K562 (cell line): ENCODE data around the gene KAT5. TPM values are rescaled to one million over a fixed set of nuclear protein-coding genes. Genes with fewer than 3 reads are reported as not detected.

Source experiments
- BRCA1 ChIP-seq, 2 experiments: fragments of 450-650 bp in 1 of 2; sonication (generic) in 1 of 2; formaldehyde crosslinking in 1 of 2; IDR thresholded peaks; 2 replicates each; pipeline versions ENCODE4 v1.5.0 to v1.6.1; 2017 to 2020; ENCODE audit warnings: mild to moderate bottlenecking in 1 of 2, missing genetic modification reagents in 1 of 2
- CHD1 ChIP-seq: fragments of 200-600 bp; sonication (generic); IDR thresholded peaks from one replicate; pipeline ENCODE4 v1.6.1; 2012; ENCODE audit warnings: mild to moderate bottlenecking, moderate library complexity, low read length, inconsistent platforms
- FOXA1 ChIP-seq: fragments of 450-650 bp; IDR thresholded peaks from 2 replicates; pipeline ENCODE4 v1.6.1; 2016; ENCODE audit warnings: mild to moderate bottlenecking, borderline replicate concordance
- FOXK2 ChIP-seq, 2 experiments: fragments of 450-650 bp; IDR thresholded peaks in 1 of 2; conservative IDR thresholded peaks in 1 of 2; 2 replicates each; pipeline ENCODE4 v1.6.1; 2016; ENCODE audit warnings: low read depth in 2 of 2, mild to moderate bottlenecking in 1 of 2
- HMG20B ChIP-seq: fragments of 250-450 bp; sonication (Bioruptor Pico); IDR thresholded peaks from 2 replicates; pipeline ENCODE4 v1.5.0; 2021; ENCODE audit warnings: mild to moderate bottlenecking
- IFI16 ChIP-seq: fragments of 250-450 bp; sonication (Bioruptor Pico); IDR thresholded peaks from 2 replicates; pipeline ENCODE4 v2.1.2; 2022; ENCODE audit warnings: mild to moderate bottlenecking, inconsistent platforms
- KDM1A ChIP-seq, 2 experiments: fragments of 450-650 bp; IDR thresholded peaks; 2 replicates each; pipeline ENCODE4 v1.6.1; 2016; ENCODE audit warnings: mild to moderate bottlenecking in 2 of 2
- MIER1 ChIP-seq: fragments of 450-650 bp; IDR thresholded peaks from 2 replicates; pipeline ENCODE4 v1.6.1; 2016; ENCODE audit warnings: antibody characterized with exemption, mild to moderate bottlenecking, low read depth
- MTF1 ChIP-seq: fragments of 250-450 bp; sonication (Bioruptor Pico); IDR thresholded peaks from 2 replicates; pipeline ENCODE4 v1.9.0; 2021; ENCODE audit warnings: moderate library complexity, mild to moderate bottlenecking, inconsistent platforms, borderline replicate concordance
- MYBL2 ChIP-seq, 2 experiments: fragments of 450-650 bp in 1 of 2; sonication (generic) in 1 of 2; formaldehyde crosslinking in 1 of 2; IDR thresholded peaks; 2 replicates each; pipeline versions ENCODE4 v1.6.1 to v1.8.1; 2017 to 2022; ENCODE audit warnings: borderline replicate concordance in 1 of 2, inconsistent platforms in 1 of 2, low read depth in 1 of 2, mild to moderate bottlenecking in 1 of 2, missing genetic modification reagents in 1 of 2, moderate library complexity in 1 of 2
- PRPF4 ChIP-seq: fragments of 200-400 bp; formaldehyde crosslinking; IDR thresholded peaks from one replicate; pipeline ENCODE4 v1.6.1; 2017; ENCODE audit warnings: low read length, low read depth, mild to moderate bottlenecking; ENCODE audit not compliant: insufficient read depth, poor library complexity, severe bottlenecking
- PTRF ChIP-seq: fragments of 450-650 bp; IDR thresholded peaks from 2 replicates; pipeline ENCODE4 v1.6.1; 2016; ENCODE audit warnings: mild to moderate bottlenecking, missing genetic modification characterization, missing compliant biosample characterization
- RAD21 ChIP-seq, 2 experiments: fragments of 250-450 bp in 1 of 2; fragments of 450-650 bp in 1 of 2; sonication (Bioruptor Pico) in 1 of 2; formaldehyde crosslinking in 1 of 2; IDR thresholded peaks in 1 of 2; conservative IDR thresholded peaks in 1 of 2; 2 replicates each; pipeline versions ENCODE4 v1.4.0 to v1.8.0; 2020 to 2022; ENCODE audit warnings: mild to moderate bottlenecking in 2 of 2, moderate library complexity in 1 of 2
- SRSF1 ChIP-seq: fragments of 200-400 bp; formaldehyde crosslinking; IDR thresholded peaks from 2 replicates; pipeline ENCODE4 v1.6.1; 2017; ENCODE audit warnings: mild to moderate bottlenecking, low read depth, low read length, moderate library complexity
- TCF7L2 ChIP-seq: fragments of 150-350 bp; IDR thresholded peaks from 2 replicates; pipeline ENCODE4 v1.6.1; 2016; ENCODE audit warnings: low read depth, mild to moderate bottlenecking, low read length, moderate library complexity
- TGIF2 ChIP-seq: sonication (generic); formaldehyde crosslinking; IDR thresholded peaks from 2 replicates; pipeline ENCODE4 v1.8.1; 2022; ENCODE audit warnings: mild to moderate bottlenecking, missing genetic modification reagents, moderate library complexity
- TSC22D4 ChIP-seq: fragments of 450-650 bp; IDR thresholded peaks from 2 replicates; pipeline ENCODE4 v1.6.1; 2016; ENCODE audit warnings: missing genetic modification characterization, missing biosample characterization, control low read depth
- polyA plus RNA-seq, 8 experiments: library from polyadenylated mRNA; depleted of rRNA in 4 of 8; stranded (reverse) in 5 of 8; unstranded in 3 of 8; fragments of >200 nt; fragmentation: Nextera tagmentation in 2 of 8; fragmentation: Illumina TruSeq in 1 of 8; extraction: Ambion mirVana in 2 of 8; extraction: Trizol in 1 of 8; gene quantifications; 2 replicates each; pipeline versions ENCODE4 v1.2.1 to v1.2.3, GENCODE V29; 2011 to 2014; ENCODE audit warnings: inconsistent platforms in 1 of 8, missing spikeins in 1 of 8
- total RNA-seq, 7 experiments: library from RNA; depleted of rRNA in 6 of 7; stranded (reverse); fragments of >200 nt in 6 of 7; fragmentation: Illumina TruSeq in 2 of 7; extraction: Trizol in 2 of 7; gene quantifications; 2 replicates each; pipeline versions ENCODE4 v1.2.1 to v1.2.3, GENCODE V29; 2011 to 2021; ENCODE audit warnings: low replicate concordance in 1 of 7
- TF ChIP-seq, protein P1 (sequence below): fragments of 450-650 bp; formaldehyde crosslinking; IDR thresholded peaks from 2 replicates; pipeline ENCODE4 v1.4.0; 2022; ENCODE audit warnings: missing genetic modification characterization
- TF ChIP-seq, protein P2 (sequence below), 3 experiments: fragments of 200-800 bp in 1 of 3; sonication (Bioruptor generic) in 1 of 3; sonication (generic) in 1 of 3; formaldehyde crosslinking in 1 of 3; IDR thresholded peaks; 2 replicates each; pipeline versions ENCODE4 v1.6.1 to v1.8.0; 2016 to 2022; ENCODE audit warnings: mild to moderate bottlenecking in 2 of 3, missing compliant biosample characterization in 2 of 3, missing genetic modification characterization in 2 of 3, missing genetic modification reagents in 1 of 3
- TF ChIP-seq, protein P3 (sequence below): IDR thresholded peaks from 2 replicates; pipeline ENCODE4 v1.6.1; 2012; ENCODE audit warnings: low read depth, low read length, improper control_type of control experiment, borderline replicate concordance
- TF ChIP-seq, protein P4 (sequence below): fragments of 250-450 bp; sonication (Bioruptor Pico); IDR thresholded peaks from 2 replicates; pipeline ENCODE4 v1.5.0; 2021

Gene KAT5
- total and polyA plus RNA-seq, 9 of the 15 experiments (the other 6 are each of a cell fraction or from before 2014, with no cell fraction given) = 3.6 to 76.8 (median 52.7) TPM

DNA sequence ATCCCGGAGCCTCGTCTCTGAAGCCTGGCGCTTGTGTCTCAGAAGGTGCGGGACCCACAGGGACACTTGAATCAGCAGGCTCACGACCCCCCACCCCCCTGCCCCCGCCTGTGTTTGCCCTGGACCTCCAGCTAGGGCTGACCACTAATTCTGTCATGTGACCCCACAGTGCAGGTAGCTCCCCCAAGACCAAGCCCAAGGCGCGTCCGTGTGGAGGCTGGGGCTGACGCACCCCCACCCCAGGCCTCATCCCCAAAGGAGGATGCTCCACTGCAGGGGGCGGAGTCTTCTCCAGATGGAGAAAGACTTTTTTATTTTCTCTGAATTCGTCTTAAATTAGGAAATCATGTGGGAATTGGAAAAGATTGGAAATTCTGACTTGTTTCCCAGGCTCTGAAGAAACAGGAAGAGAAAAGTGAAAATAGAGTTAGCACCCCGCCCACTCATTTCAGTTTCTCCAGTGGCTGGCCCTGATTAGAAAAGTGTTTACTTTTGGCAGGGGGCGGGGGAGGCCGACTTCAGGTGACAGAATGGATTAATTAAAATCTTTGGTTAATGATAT lies 48.3 kb upstream of the KAT5 start (continued):
- TF ChIP-seq, protein P1, sequence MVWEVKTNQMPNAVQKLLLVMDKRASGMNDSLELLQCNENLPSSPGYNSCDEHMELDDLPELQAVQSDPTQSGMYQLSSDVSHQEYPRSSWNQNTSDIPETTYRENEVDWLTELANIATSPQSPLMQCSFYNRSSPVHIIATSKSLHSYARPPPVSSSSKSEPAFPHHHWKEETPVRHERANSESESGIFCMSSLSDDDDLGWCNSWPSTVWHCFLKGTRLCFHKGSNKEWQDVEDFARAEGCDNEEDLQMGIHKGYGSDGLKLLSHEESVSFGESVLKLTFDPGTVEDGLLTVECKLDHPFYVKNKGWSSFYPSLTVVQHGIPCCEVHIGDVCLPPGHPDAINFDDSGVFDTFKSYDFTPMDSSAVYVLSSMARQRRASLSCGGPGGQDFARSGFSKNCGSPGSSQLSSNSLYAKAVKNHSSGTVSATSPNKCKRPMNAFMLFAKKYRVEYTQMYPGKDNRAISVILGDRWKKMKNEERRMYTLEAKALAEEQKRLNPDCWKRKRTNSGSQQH (CRISPR knock-in tag) = no peak
- TF ChIP-seq, protein P2, sequence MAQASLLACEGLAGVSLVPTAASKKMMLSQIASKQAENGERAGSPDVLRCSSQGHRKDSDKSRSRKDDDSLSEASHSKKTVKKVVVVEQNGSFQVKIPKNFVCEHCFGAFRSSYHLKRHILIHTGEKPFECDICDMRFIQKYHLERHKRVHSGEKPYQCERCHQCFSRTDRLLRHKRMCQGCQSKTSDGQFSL (CRISPR knock-in tag; IDR thresholded peaks at IDR 0.05) = peak; percentile 85
- TF ChIP-seq, protein P2 (tag; IDR thresholded peaks at IDR 0.05) = peak in 1 of 2 experiments; percentile 75; a peak in 2 of 4 replicates
- TF ChIP-seq TCF7L2 = no peak
- no peak for TF ChIP-seq MYBL2 (IDR thresholded peaks at IDR 0.05; ENCODE audit: low read depth)
- TF ChIP-seq MYBL2 (CRISPR knock-in tag; IDR thresholded peaks at IDR 0.05; ENCODE audit: borderline replicate concordance) = no peak
- no peak for TF ChIP-seq PRPF4
- no peak for TF ChIP-seq RAD21 (CRISPR knock-in tag; conservative IDR thresholded peaks at IDR 0.05 in 1 of 2, IDR thresholded peaks at IDR 0.05 in 1 of 2)
- TF ChIP-seq FOXA1 = 0 out of 2 replicates have a peak, but pooled peaks have one; percentile 19
- no peak for TF ChIP-seq BRCA1 (IDR thresholded peaks at IDR 0.05)
- TF ChIP-seq BRCA1 (CRISPR knock-in tag; IDR thresholded peaks at IDR 0.05) = no peak
- no peak for TF ChIP-seq SRSF1
- no peak for TF ChIP-seq HMG20B (CRISPR knock-in tag)
- no peak for TF ChIP-seq MIER1
- no peak for TF ChIP-seq TGIF2 (CRISPR knock-in tag)
- TF ChIP-seq KDM1A (IDR thresholded peaks at IDR 0.05) = peak in 1 of 2 experiments; percentile 36; a peak in 1 of 4 replicates
- no peak for TF ChIP-seq TSC22D4 (tag)
- TF ChIP-seq, protein P3, sequence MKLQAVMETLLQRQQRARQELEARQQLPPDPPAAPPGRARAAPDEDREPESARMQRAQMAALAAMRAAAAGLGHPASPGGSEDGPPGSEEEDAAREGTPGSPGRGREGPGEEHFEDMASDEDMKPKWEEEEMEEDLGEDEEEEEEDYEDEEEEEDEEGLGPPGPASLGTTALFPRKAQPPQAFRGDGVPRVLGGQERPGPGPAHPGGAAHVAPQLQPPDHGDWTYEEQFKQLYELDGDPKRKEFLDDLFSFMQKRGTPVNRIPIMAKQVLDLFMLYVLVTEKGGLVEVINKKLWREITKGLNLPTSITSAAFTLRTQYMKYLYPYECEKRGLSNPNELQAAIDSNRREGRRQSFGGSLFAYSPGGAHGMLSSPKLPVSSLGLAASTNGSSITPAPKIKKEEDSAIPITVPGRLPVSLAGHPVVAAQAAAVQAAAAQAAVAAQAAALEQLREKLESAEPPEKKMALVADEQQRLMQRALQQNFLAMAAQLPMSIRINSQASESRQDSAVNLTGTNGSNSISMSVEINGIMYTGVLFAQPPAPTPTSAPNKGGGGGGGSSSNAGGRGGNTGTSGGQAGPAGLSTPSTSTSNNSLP = peak; percentile 61; the same call in 1 of the 2 replicates
- no peak for TF ChIP-seq PTRF (tag)
- no peak for TF ChIP-seq MTF1 (CRISPR knock-in tag)
- TF ChIP-seq, protein P4, sequence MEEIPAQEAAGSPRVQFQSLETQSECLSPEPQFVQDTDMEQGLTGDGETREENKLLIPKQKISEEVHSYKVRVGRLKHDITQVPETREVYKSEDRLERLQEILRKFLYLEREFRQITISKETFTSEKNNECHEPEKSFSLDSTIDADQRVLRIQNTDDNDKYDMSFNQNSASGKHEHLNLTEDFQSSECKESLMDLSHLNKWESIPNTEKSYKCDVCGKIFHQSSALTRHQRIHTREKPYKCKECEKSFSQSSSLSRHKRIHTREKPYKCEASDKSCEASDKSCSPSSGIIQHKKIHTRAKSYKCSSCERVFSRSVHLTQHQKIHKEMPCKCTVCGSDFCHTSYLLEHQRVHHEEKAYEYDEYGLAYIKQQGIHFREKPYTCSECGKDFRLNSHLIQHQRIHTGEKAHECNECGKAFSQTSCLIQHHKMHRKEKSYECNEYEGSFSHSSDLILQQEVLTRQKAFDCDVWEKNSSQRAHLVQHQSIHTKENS (CRISPR knock-in tag) = no peak
- TF ChIP-seq IFI16 = no peak
- peak in 1 of 2 experiments; percentile 43; a peak in 1 of 4 replicates for TF ChIP-seq FOXK2 (conservative IDR thresholded peaks at IDR 0.05 in 1 of 2, IDR thresholded peaks at IDR 0.05 in 1 of 2; ENCODE audit: low read depth in 2 of 2)
- TF ChIP-seq CHD1 = no peak
